ENCODE data around the gene DAAM2.

Gene DAAM2

GRCh38 chr6:39929733-39930461 is 137.7 kb downstream of the DAAM2 start:
- H3K4me1 ChIP-seq: peaks cover 0 to 74% (median 57%) of the 10 kb centered on the region in 4 donors
- TF ChIP-seq, protein P1, sequence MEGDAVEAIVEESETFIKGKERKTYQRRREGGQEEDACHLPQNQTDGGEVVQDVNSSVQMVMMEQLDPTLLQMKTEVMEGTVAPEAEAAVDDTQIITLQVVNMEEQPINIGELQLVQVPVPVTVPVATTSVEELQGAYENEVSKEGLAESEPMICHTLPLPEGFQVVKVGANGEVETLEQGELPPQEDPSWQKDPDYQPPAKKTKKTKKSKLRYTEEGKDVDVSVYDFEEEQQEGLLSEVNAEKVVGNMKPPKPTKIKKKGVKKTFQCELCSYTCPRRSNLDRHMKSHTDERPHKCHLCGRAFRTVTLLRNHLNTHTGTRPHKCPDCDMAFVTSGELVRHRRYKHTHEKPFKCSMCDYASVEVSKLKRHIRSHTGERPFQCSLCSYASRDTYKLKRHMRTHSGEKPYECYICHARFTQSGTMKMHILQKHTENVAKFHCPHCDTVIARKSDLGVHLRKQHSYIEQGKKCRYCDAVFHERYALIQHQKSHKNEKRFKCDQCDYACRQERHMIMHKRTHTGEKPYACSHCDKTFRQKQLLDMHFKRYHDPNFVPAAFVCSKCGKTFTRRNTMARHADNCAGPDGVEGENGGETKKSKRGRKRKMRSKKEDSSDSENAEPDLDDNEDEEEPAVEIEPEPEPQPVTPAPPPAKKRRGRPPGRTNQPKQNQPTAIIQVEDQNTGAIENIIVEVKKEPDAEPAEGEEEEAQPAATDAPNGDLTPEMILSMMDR (IDR thresholded peaks at IDR 0.05): no peak
- peak overlapping the region in 1 of 2 donors; percentile 20 for H3K4me3 ChIP-seq

DNA sequence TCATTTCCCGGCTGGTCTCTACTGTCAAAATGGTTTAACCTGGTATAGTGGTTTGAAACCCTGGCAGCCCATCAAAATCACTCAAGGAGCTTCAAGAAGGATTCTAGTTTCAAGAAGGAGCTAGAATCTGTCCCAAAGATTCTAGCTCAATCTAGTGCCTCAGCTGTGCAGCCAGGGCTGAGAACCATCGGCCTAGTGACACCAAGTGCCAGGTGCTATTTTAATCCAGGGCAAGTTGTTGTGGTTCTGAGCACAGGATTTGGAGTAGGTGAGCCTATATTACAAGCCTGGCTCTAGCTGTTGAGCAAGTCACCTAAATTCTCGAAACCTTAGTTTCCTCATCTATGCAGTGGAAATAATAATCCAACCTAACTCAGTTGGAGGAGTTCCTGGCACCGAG is 138.4 kb downstream of the DAAM2 start:
- Histone ChIP-seq H3K27me3 (no peaks in the 10 kb centered on the region), H3K9me3 (no peaks in the 10 kb centered on the region), H3K36me3 (peaks cover 7 to 8% (median 7%) of the 10 kb centered on the region in 3 donors), H3K27ac (peak overlapping the region; percentile 93 to 97), H3K4me3 (peak overlapping the region in 1 of 2 donors; percentile 95), H3K4me1 (peaks cover 0 to 80% (median 63%) of the 10 kb centered on the region in 4 donors)
- DNase-seq: no peak
- intact Hi-C loops (cut with DNase I; ENCODE audit: low total_unique reads): no loop called here
- TF ChIP-seq, protein P1 (IDR thresholded peaks at IDR 0.05): no peak

More at GRCh38 chr6:39929733-39930461, 137.7 kb downstream of the DAAM2 start:
- H3K27ac ChIP-seq: peak overlapping the region; percentile 93 to 97
- H3K9me3 ChIP-seq: no peaks in the 10 kb centered on the region
- no peak for DNase-seq
- intact Hi-C loops (cut with DNase I; ENCODE audit: low total_unique reads): no loop called here
- H3K36me3 ChIP-seq: peaks cover 14% of the 10 kb centered on the region in 3 donors
- no peaks in the 10 kb centered on the region for H3K27me3 ChIP-seq

- peaks cover 0 to 87% (median 64%) of the 10 kb centered on the region in 4 donors for H3K4me1 ChIP-seq
- no peaks in the 10 kb centered on the region for H3K9me3 ChIP-seq
- H3K27me3 ChIP-seq: no peaks in the 10 kb centered on the region
- no peaks in the 10 kb centered on the region for H3K36me3 ChIP-seq
- no peak for DNase-seq
- intact Hi-C loops (cut with DNase I; ENCODE audit: low total_unique reads): no loop called here
- peak overlapping the region; percentile 93 to 97 for H3K27ac ChIP-seq
- H3K4me3 ChIP-seq: peak overlapping the region; percentile 78 to 95
- TF ChIP-seq, protein P1 (IDR thresholded peaks at IDR 0.05): no peak
These were observed 139.4 kb downstream of the DAAM2 start for GRCh38 chr6:39931607-39932006.

GRCh38 chr6:39932386-39932910 is 140.3 kb downstream of the DAAM2 start:
- H3K4me1 ChIP-seq: peaks cover 0 to 78% (median 57%) of the 10 kb centered on the region in 4 donors
- no peaks in the 10 kb centered on the region for H3K27me3 ChIP-seq
- peak overlapping the region; percentile 93 to 97 for H3K27ac ChIP-seq
- no peaks in the 10 kb centered on the region for H3K9me3 ChIP-seq
- no peaks in the 10 kb centered on the region for H3K36me3 ChIP-seq
- intact Hi-C loops (cut with DNase I; ENCODE audit: low total_unique reads): no loop called here
- peak overlapping the region; percentile 78 to 95 for H3K4me3 ChIP-seq
- no peak for DNase-seq
- TF ChIP-seq, protein P1 (IDR thresholded peaks at IDR 0.05): no peak

DNA sequence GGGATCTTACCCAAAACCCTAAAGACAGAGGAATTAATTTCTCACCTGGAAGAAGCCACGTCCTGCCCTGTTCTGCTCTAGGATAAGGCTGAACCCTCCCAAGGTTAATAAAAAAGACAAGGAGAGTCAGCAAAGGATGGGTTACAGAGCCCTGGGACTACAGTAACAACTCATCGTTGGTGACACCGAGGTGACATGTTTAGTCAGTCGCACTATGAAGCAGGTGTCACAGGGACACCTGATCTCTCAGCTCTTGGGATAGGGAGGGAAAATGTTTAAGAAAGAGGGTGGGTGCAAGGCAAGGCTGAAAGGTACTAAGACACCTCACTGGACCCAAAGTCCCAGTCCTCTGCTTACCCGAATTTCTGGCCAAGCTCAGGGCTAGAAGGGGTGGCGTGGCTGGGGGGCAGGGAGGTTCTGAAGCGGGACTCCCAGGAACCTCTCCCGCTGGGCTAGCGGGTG is 141.5 kb downstream of the DAAM2 start:
- Histone ChIP-seq H3K36me3 (no peaks in the 10 kb centered on the region), H3K4me1 (peaks cover 0 to 66% (median 48%) of the 10 kb centered on the region in 4 donors), H3K4me3 (peak overlapping the region; percentile 78 to 95), H3K27me3 (no peaks in the 10 kb centered on the region), H3K9me3 (no peaks in the 10 kb centered on the region), H3K27ac (peak overlapping the region; percentile 93 to 97)
- TF ChIP-seq, protein P1 (IDR thresholded peaks at IDR 0.05): no peak
- intact Hi-C loops (cut with DNase I; ENCODE audit: low total_unique reads): no loop called here
- DNase-seq: no peak

All from tibial artery (tissue), 4 donors.